HEK293 (cell line): ENCODE results near the gene EFNA2.

Experiments used
- CTCF ChIA-PET: fragments of 350-600 bp; formaldehyde crosslinking; extraction: SDS; loops from one replicate; lab custom pipeline; 2021; ENCODE audit warnings: antibody characterized with exemption; lab: Yijun Ruan, JAX
- POLR2A ChIA-PET: fragments of 300-600 bp; formaldehyde crosslinking; extraction: SDS; loops from one replicate; lab custom pipeline; 2020; ENCODE audit warnings: antibody characterized with exemption, inconsistent platforms; lab: Yijun Ruan, JAX
- H3K27ac ChIP-seq: fragments of 200-500 bp; sonication (Bioruptor generic); 2 replicates; pipeline ENCODE4 v1.5.1; 2014; ENCODE audit warnings: low read depth, low read length, control low read depth, inconsistent platforms; ENCODE audit errors: extremely low read depth
- H3K36me3 ChIP-seq, 2 experiments: fragments of 200-500 bp in 1 of 2; sonication (Bioruptor generic) in 1 of 2; 1 replicate in 1 of 2; 2 replicates in 1 of 2; pipeline ENCODE4 v1.5.1; 2014 to 2017; ENCODE audit warnings: inconsistent platforms in 2 of 2, low read length in 2 of 2; ENCODE audit not compliant: control insufficient read depth in 2 of 2, insufficient read depth in 1 of 2
- H3K4me1 ChIP-seq: fragments of 200-500 bp; sonication (Bioruptor generic); 2 replicates; pipeline ENCODE4 v1.5.1; 2014; ENCODE audit warnings: mild to moderate bottlenecking, low read length, inconsistent platforms; ENCODE audit not compliant: control insufficient read depth, insufficient read depth
- H3K4me3 ChIP-seq: 2 replicates; pipeline ENCODE4 v1.5.1; 2011; ENCODE audit warnings: low read depth, mild to moderate bottlenecking, control low read depth, low read length, moderate library complexity
- H3K9me3 ChIP-seq: fragments of 200-500 bp; sonication (Bioruptor generic); 2 replicates; pipeline ENCODE4 v1.5.1; 2014; ENCODE audit warnings: low read depth, low read length, inconsistent platforms; ENCODE audit not compliant: control insufficient read depth, insufficient read depth
- BCL11B ChIP-seq: fragments of 450-650 bp; formaldehyde crosslinking; IDR thresholded peaks from 2 replicates; pipeline ENCODE4 v1.5.1; 2016; ENCODE audit warnings: low read depth, missing biosample characterization, missing genetic modification characterization
- EGR2 ChIP-seq: fragments of 450-650 bp; formaldehyde crosslinking; IDR thresholded peaks from 2 replicates; pipeline ENCODE4 v1.5.1; 2016; ENCODE audit warnings: low read depth, missing biosample characterization, missing genetic modification characterization
- GLIS1 ChIP-seq: fragments of 450-650 bp; formaldehyde crosslinking; IDR thresholded peaks from 2 replicates; pipeline ENCODE4 v1.5.1; 2016; ENCODE audit warnings: missing biosample characterization, missing genetic modification characterization
- GLIS2 ChIP-seq: fragments of 450-650 bp; formaldehyde crosslinking; IDR thresholded peaks from 2 replicates; pipeline ENCODE4 v1.5.1; 2016; ENCODE audit warnings: missing biosample characterization, missing genetic modification characterization
- KLF8 ChIP-seq: fragments of 450-650 bp; formaldehyde crosslinking; IDR thresholded peaks from 2 replicates; pipeline ENCODE4 v1.5.1; 2016; ENCODE audit warnings: missing biosample characterization, missing genetic modification characterization
- MZF1 ChIP-seq: fragments of 450-650 bp; formaldehyde crosslinking; IDR thresholded peaks from 2 replicates; pipeline ENCODE4 v1.5.1; 2017; ENCODE audit warnings: missing biosample characterization, missing genetic modification characterization, borderline replicate concordance
- ZBTB26 ChIP-seq: fragments of 450-650 bp; formaldehyde crosslinking; optimal IDR thresholded peaks from 2 replicates; pipeline ENCODE3; 2016; ENCODE audit warnings: missing biosample characterization, mild to moderate bottlenecking, missing genetic modification characterization
- ZBTB8A ChIP-seq: fragments of 450-650 bp; formaldehyde crosslinking; IDR thresholded peaks from 2 replicates; pipeline ENCODE4 v1.5.1; 2016; ENCODE audit warnings: missing biosample characterization, missing genetic modification characterization
- ZEB2 ChIP-seq: fragments of 450-650 bp; formaldehyde crosslinking; IDR thresholded peaks from 2 replicates; pipeline ENCODE4 v1.5.1; 2016; ENCODE audit warnings: missing biosample characterization, missing genetic modification characterization
- ZFHX2 ChIP-seq: fragments of 450-650 bp; formaldehyde crosslinking; conservative IDR thresholded peaks from 2 replicates; pipeline ENCODE4 v1.5.1; 2016; ENCODE audit warnings: missing biosample characterization, missing genetic modification characterization
- ZNF16 ChIP-seq: fragments of 450-650 bp; formaldehyde crosslinking; IDR thresholded peaks from 2 replicates; pipeline ENCODE4 v1.5.1; 2016; ENCODE audit warnings: low read depth, missing biosample characterization, missing genetic modification characterization
- ZNF18 ChIP-seq: fragments of 450-650 bp; formaldehyde crosslinking; IDR thresholded peaks from 2 replicates; pipeline ENCODE4 v1.5.1; 2016; ENCODE audit warnings: missing biosample characterization, missing genetic modification characterization
- ZNF19 ChIP-seq: fragments of 450-650 bp; formaldehyde crosslinking; IDR thresholded peaks from 2 replicates; pipeline ENCODE4; 2016; ENCODE audit warnings: missing biosample characterization, missing genetic modification characterization, low read depth
- ZNF24 ChIP-seq: fragments of 450-650 bp; formaldehyde crosslinking; IDR thresholded peaks from 2 replicates; pipeline ENCODE4 v1.5.1; 2016; ENCODE audit warnings: missing biosample characterization, missing genetic modification characterization
- ZNF335 ChIP-seq: fragments of 450-650 bp; formaldehyde crosslinking; conservative IDR thresholded peaks from 2 replicates; pipeline ENCODE4 v1.5.1; 2016; ENCODE audit warnings: missing biosample characterization, missing genetic modification characterization
- ZNF341 ChIP-seq: fragments of 450-650 bp; formaldehyde crosslinking; IDR thresholded peaks from 2 replicates; pipeline ENCODE4; 2016; ENCODE audit warnings: low read depth, missing biosample characterization, missing genetic modification characterization
- ZNF596 ChIP-seq: fragments of 450-650 bp; IDR thresholded peaks from 2 replicates; pipeline ENCODE4 v1.5.0; 2018; ENCODE audit warnings: missing biosample characterization, mild to moderate bottlenecking, missing genetic modification characterization, moderate library complexity
- ZNF600 ChIP-seq: fragments of 450-650 bp; formaldehyde crosslinking; IDR thresholded peaks from 2 replicates; pipeline ENCODE4 v1.5.1; 2016; ENCODE audit warnings: missing biosample characterization, missing genetic modification characterization
- ZNF654 ChIP-seq: fragments of 450-650 bp; formaldehyde crosslinking; IDR thresholded peaks from 2 replicates; pipeline ENCODE4 v1.5.1; 2016; ENCODE audit warnings: low read depth, missing biosample characterization, missing genetic modification characterization
- ZNF658 ChIP-seq: fragments of 450-650 bp; formaldehyde crosslinking; IDR thresholded peaks from 2 replicates; pipeline ENCODE4; 2016; ENCODE audit warnings: missing biosample characterization, missing genetic modification characterization
- ZSCAN30 ChIP-seq: fragments of 450-650 bp; IDR thresholded peaks from 2 replicates; pipeline ENCODE4 v1.5.1; 2018; ENCODE audit warnings: missing biosample characterization, mild to moderate bottlenecking, missing genetic modification characterization, moderate library complexity
- TF ChIP-seq, protein P1 (sequence below): fragments of 450-650 bp; formaldehyde crosslinking; IDR thresholded peaks from 2 replicates; pipeline ENCODE4 v1.5.1; 2016; ENCODE audit warnings: missing biosample characterization, missing genetic modification characterization
- TF ChIP-seq, protein P2 (sequence below): fragments of 450-650 bp; formaldehyde crosslinking; IDR thresholded peaks from 2 replicates; pipeline ENCODE4 v1.5.1; 2016; ENCODE audit warnings: missing biosample characterization, missing genetic modification characterization
- TF ChIP-seq, protein P3 (sequence below): fragments of 450-650 bp; formaldehyde crosslinking; IDR thresholded peaks from 2 replicates; pipeline ENCODE4 v1.5.1; 2016; ENCODE audit warnings: missing biosample characterization, missing genetic modification characterization

Gene EFNA2

GRCh38 chr19:1313695-1314613 is 28.3 kb downstream of the EFNA2 start:
- Histone ChIP-seq H3K9me3 (no peaks in the 10 kb centered on the region), H3K4me3 (no peak overlapping the region), H3K4me1 (no peaks in the 10 kb centered on the region), H3K27ac (no peak overlapping the region), H3K36me3 (no peaks in the 10 kb centered on the region)
- CTCF ChIA-PET = interaction anchor here (0.6 to 2.6 kb wide), 10 partner anchors 10 to 70 kb away, joined by 3 to 9 read pairs (median 4); no protein-coding TSS in a partner anchor
- TF ChIP-seq ZNF18 (tag by site-specific recombination) = no peak
- TF ChIP-seq MZF1 (tag by site-specific recombination) = no peak
- 0 out of 2 replicates have a peak, but pooled peaks have one; percentile 1 for TF ChIP-seq GLIS2 (tag by site-specific recombination)
- TF ChIP-seq KLF8 (tag by site-specific recombination) = no peak
- no peak for TF ChIP-seq ZNF19 (tag by site-specific recombination)
- no peak for TF ChIP-seq ZNF596
- peak; percentile 68 for TF ChIP-seq ZNF341 (tag by site-specific recombination)
- TF ChIP-seq ZNF600 (tag by site-specific recombination) = peak; percentile 29; the same call in 1 of the 2 replicates
- TF ChIP-seq EGR2 (tag by site-specific recombination) = peak; percentile 54; the same call in 1 of the 2 replicates
- TF ChIP-seq ZNF24 (tag by site-specific recombination) = peak; percentile 98
- 0 out of 2 replicates have a peak, but pooled peaks have one; percentile 14 for TF ChIP-seq ZNF335 (tag by site-specific recombination)
- TF ChIP-seq ZFHX2 (tag by site-specific recombination) = peak; percentile 49
- POLR2A ChIA-PET = interaction anchor here (0.6 to 2.5 kb wide), 7 partner anchors 10 to 113 kb away, joined by 3 to 11 read pairs (median 4); partner anchors contain the start of gene CIRBP

DNA sequence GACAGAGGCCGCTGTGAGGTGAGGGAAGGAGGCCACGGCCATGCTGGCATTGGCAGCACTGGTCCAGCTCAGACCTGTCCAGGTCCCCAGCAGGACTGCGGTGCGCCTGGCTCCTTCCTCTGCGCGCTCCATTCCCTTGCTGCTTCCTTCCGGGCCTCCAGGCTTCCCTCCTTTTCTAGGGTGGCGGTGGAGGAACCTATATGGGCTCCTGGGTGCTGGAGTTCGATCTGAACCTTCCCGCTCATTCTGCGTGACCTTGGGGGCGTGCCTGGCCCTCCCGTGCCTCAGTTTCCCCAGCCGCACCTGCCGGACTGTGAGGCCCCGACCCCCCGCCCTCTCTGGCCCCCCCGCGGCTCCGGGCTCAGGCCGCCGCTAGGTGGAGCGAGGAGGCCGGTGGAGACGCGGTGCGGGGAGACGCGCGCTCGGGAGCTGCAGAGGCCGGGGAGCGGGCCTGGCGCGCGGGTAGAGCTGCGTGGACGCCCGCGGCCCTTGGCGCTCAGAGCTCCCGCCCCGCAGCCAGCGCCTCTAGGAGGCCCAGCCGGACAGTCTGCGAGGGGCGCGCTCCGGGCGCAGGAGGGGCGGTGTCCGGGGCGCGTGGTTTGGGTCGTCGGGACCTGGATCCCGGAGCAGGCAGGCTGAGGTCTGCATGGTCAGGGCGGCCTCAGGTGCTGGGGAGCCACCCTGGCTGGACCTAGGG is 29.9 kb downstream of the EFNA2 start:
- Histone ChIP-seq H3K27ac (no peak overlapping the region), H3K4me3 (no peak overlapping the region), H3K36me3 (no peaks in the 10 kb centered on the region), H3K9me3 (no peaks in the 10 kb centered on the region), H3K4me1 (no peaks in the 10 kb centered on the region)
- POLR2A ChIA-PET = interaction anchor here (0.6 to 1.0 kb wide), 2 partner anchors 31 to 63 kb away, joined by 3 to 4 read pairs; no protein-coding TSS in a partner anchor
- TF ChIP-seq GLIS1 (tag by site-specific recombination) (peak; percentile 79), ZEB2 (tag by site-specific recombination) (0 out of 2 replicates have a peak, but pooled peaks have one; percentile 28), BCL11B (tag by site-specific recombination) (peak; percentile 62; the same call in 1 of the 2 replicates), ZNF658 (tag by site-specific recombination) (no peak), ZNF654 (tag by site-specific recombination) (peak; percentile 30; the same call in 1 of the 2 replicates), ZSCAN30 (tag by site-specific recombination) (0 out of 2 replicates have a peak, but pooled peaks have one; percentile 20), ZNF596 (0 out of 2 replicates have a peak, but pooled peaks have one; percentile 8), ZBTB8A (tag by site-specific recombination) (peak; percentile 17; the same call in 1 of the 2 replicates), ZNF16 (tag by site-specific recombination) (no peak), ZBTB26 (peak; percentile 49)
- TF ChIP-seq, protein P1, sequence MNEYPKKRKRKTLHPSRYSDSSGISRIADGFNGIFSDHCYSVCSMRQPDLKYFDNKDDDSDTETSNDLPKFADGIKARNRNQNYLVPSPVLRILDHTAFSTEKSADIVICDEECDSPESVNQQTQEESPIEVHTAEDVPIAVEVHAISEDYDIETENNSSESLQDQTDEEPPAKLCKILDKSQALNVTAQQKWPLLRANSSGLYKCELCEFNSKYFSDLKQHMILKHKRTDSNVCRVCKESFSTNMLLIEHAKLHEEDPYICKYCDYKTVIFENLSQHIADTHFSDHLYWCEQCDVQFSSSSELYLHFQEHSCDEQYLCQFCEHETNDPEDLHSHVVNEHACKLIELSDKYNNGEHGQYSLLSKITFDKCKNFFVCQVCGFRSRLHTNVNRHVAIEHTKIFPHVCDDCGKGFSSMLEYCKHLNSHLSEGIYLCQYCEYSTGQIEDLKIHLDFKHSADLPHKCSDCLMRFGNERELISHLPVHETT (tag by site-specific recombination) = no peak
- TF ChIP-seq, protein P2, sequence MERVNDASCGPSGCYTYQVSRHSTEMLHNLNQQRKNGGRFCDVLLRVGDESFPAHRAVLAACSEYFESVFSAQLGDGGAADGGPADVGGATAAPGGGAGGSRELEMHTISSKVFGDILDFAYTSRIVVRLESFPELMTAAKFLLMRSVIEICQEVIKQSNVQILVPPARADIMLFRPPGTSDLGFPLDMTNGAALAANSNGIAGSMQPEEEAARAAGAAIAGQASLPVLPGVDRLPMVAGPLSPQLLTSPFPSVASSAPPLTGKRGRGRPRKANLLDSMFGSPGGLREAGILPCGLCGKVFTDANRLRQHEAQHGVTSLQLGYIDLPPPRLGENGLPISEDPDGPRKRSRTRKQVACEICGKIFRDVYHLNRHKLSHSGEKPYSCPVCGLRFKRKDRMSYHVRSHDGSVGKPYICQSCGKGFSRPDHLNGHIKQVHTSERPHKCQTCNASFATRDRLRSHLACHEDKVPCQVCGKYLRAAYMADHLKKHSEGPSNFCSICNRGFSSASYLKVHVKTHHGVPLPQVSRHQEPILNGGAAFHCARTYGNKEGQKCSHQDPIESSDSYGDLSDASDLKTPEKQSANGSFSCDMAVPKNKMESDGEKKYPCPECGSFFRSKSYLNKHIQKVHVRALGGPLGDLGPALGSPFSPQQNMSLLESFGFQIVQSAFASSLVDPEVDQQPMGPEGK (tag by site-specific recombination) = peak; percentile 85
- TF ChIP-seq, protein P3, sequence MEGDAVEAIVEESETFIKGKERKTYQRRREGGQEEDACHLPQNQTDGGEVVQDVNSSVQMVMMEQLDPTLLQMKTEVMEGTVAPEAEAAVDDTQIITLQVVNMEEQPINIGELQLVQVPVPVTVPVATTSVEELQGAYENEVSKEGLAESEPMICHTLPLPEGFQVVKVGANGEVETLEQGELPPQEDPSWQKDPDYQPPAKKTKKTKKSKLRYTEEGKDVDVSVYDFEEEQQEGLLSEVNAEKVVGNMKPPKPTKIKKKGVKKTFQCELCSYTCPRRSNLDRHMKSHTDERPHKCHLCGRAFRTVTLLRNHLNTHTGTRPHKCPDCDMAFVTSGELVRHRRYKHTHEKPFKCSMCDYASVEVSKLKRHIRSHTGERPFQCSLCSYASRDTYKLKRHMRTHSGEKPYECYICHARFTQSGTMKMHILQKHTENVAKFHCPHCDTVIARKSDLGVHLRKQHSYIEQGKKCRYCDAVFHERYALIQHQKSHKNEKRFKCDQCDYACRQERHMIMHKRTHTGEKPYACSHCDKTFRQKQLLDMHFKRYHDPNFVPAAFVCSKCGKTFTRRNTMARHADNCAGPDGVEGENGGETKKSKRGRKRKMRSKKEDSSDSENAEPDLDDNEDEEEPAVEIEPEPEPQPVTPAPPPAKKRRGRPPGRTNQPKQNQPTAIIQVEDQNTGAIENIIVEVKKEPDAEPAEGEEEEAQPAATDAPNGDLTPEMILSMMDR (tag by site-specific recombination) = peak; percentile 43; the same call in 1 of the 2 replicates
- CTCF ChIA-PET = interaction anchor here (0.5 to 2.6 kb wide), 12 partner anchors 9 to 219 kb away, joined by 3 to 9 read pairs (median 3); partner anchors contain the start of gene NDUFS7
